GM10266 (cell line): ENCODE results near the gene ISG20L2.

Experiments
- DNase-seq: peaks from one replicate; pipeline ENCODE4 v3.0.0; 2012; ENCODE audit errors: extremely low spot score
- TF ChIP-seq, protein P1 (sequence below): IDR thresholded peaks from 2 replicates; pipeline ENCODE4 v1.5.1; 2012; ENCODE audit warnings: mild to moderate bottlenecking, low read depth; ENCODE audit not compliant: control insufficient read depth, insufficient read depth; ENCODE audit errors: missing control alignments

Gene ISG20L2

GRCh38 chr1:156747742-156748669, 19.4 kb upstream of the ISG20L2 start:
- TF ChIP-seq, protein P1, sequence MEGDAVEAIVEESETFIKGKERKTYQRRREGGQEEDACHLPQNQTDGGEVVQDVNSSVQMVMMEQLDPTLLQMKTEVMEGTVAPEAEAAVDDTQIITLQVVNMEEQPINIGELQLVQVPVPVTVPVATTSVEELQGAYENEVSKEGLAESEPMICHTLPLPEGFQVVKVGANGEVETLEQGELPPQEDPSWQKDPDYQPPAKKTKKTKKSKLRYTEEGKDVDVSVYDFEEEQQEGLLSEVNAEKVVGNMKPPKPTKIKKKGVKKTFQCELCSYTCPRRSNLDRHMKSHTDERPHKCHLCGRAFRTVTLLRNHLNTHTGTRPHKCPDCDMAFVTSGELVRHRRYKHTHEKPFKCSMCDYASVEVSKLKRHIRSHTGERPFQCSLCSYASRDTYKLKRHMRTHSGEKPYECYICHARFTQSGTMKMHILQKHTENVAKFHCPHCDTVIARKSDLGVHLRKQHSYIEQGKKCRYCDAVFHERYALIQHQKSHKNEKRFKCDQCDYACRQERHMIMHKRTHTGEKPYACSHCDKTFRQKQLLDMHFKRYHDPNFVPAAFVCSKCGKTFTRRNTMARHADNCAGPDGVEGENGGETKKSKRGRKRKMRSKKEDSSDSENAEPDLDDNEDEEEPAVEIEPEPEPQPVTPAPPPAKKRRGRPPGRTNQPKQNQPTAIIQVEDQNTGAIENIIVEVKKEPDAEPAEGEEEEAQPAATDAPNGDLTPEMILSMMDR: no peak
- no peak for DNase-seq

- DNase-seq: peak; percentile 61
- TF ChIP-seq, protein P1: peak; percentile 19
Measured at GRCh38 chr1:156746728-156747631, 18.4 kb upstream of the ISG20L2 start.

GRCh38 chr1:156746406-156746727, 17.8 kb upstream of the ISG20L2 start:
- DNase-seq: no peak
- TF ChIP-seq, protein P1: no peak

DNA sequence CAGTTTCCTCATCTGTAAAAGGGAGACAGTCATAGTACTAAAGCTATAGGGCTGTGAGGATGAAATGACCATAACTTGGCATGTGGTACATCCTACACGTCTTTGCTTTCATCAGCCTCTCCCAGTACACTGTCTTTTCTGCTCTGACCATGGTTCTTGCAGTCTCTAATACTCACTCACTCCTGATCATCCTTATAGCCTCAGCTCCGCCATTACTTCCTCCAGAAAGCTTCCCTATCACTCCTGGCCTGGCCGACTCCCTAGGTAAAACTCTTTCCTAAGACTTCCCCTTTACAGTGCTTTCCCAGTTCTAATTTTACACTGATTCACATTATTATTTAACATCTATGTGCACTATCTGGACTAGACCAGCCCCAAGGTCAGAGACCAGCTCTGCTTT, 17.3 kb upstream of the ISG20L2 start:
- TF ChIP-seq, protein P1: no peak
- DNase-seq: no peak

GRCh38 chr1:156744786-156745419, 16.3 kb upstream of the ISG20L2 start:
- DNase-seq: no peak
- TF ChIP-seq, protein P1: no peak

DNA sequence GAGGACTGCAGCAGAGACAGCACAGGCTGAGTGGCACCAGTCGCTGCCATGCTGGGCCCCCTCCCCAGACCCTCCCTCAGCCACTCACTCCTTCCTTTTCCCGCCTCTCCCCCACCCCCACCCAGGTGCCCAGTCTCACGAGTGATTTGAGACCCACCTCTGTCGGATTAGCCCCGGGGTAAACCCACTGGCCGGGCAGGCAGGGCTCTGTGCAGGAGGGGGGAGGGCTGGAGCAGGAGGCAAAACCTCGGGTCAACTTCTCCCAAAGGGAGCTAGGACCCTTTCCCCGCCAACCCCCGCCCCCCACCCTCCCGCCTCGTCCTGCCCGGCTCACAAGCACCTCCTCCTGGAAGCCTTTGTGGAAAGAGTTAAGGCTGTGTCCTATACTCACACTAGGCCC, 15.8 kb upstream of the ISG20L2 start:
- DNase-seq: no peak
- TF ChIP-seq, protein P1: no peak
